ENCODE data around the gene BCAR1.
"Not testable (repeated sequence)": the region's sequence is repeated elsewhere in the genome, so short reads cannot be mapped to it uniquely, and the experiment has no call there.

The BCAR1 gene, protein sequence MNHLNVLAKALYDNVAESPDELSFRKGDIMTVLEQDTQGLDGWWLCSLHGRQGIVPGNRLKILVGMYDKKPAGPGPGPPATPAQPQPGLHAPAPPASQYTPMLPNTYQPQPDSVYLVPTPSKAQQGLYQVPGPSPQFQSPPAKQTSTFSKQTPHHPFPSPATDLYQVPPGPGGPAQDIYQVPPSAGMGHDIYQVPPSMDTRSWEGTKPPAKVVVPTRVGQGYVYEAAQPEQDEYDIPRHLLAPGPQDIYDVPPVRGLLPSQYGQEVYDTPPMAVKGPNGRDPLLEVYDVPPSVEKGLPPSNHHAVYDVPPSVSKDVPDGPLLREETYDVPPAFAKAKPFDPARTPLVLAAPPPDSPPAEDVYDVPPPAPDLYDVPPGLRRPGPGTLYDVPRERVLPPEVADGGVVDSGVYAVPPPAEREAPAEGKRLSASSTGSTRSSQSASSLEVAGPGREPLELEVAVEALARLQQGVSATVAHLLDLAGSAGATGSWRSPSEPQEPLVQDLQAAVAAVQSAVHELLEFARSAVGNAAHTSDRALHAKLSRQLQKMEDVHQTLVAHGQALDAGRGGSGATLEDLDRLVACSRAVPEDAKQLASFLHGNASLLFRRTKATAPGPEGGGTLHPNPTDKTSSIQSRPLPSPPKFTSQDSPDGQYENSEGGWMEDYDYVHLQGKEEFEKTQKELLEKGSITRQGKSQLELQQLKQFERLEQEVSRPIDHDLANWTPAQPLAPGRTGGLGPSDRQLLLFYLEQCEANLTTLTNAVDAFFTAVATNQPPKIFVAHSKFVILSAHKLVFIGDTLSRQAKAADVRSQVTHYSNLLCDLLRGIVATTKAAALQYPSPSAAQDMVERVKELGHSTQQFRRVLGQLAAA

DNA sequence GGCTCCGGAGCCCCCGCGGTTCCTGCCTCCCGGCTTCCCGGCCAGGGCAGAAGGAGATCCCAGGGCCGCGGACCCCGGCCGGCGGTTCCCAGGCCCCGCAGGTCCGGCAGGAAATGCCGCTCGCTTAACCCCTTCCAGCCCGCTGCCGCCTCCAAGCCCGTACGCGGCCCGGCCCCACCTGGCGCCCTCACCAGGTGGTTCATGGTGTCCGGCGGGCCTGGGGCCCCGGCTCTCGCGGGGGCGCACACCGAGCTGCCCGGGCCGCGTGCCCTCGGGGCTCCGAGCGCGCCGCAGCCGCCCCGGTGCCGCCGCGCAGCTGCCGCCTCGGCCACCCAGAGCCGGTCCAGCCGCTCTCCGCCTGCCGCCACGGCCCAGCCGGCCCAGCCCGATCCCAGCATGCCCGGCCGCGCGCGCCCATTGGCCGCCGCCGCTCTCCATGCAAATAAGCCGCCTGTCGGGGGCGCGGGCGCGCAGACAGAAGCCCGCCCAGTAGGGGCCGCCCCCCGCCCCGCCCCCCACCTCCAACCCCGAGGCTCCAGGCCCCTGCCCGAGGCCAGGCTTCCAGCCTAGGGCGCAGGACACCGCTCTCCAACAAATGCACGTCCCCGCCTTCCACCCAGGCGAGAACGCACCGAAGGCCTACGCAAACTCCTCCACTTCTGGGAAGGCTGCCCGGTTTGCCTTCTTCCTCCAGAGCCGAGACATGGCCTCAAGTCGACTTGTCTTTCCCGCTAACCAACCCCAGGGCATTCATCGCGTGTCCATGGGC, at the start of gene BCAR1:
BCAR1 (minus strand) TSS at position 345 of the 769 bp plus-strand sequence; CDS start at position 203, 142 bp downstream.
- DNase-seq, result no peak

DNA sequence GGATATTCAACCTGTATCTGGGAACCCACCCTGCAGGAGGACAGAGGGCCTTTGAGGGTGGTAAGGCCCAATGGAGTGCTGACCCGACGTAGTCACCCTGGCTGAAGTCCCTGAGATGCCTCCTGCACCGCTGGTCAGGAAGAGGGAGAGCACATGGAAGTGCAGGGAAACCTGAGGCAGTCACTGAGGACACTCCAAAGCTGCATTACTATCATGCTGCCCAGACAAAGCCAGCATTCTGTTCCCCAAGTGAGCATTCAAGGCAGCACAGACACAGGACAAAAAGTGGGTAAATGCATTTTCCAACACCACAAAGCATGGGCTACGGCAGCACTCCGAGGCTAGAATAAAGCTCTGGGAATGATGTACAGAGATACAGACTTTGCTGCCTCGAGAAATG, 46.8 kb upstream of the BCAR1 start:
- DNase-seq, result no peak

DNA sequence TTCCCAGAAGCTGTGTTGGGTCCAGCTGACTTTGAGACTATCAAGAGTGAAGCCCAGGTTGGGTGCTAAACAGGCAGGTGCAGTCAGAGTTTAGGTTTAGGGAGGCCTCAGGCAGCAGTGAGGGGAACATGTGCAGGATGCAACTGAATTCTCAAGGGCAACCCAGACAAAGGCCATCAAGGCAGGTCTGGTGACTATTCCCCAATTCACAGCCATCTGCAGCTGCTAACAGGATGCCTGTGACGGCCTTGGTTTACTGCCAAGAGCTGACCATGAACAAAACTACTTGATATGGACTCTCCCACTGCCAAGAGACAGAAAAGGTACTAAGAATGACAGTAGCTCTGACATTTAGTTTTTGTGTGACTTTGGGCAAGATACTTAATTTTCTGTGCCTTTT, 45.2 kb upstream of the BCAR1 start:
- no peak for DNase-seq

DNA sequence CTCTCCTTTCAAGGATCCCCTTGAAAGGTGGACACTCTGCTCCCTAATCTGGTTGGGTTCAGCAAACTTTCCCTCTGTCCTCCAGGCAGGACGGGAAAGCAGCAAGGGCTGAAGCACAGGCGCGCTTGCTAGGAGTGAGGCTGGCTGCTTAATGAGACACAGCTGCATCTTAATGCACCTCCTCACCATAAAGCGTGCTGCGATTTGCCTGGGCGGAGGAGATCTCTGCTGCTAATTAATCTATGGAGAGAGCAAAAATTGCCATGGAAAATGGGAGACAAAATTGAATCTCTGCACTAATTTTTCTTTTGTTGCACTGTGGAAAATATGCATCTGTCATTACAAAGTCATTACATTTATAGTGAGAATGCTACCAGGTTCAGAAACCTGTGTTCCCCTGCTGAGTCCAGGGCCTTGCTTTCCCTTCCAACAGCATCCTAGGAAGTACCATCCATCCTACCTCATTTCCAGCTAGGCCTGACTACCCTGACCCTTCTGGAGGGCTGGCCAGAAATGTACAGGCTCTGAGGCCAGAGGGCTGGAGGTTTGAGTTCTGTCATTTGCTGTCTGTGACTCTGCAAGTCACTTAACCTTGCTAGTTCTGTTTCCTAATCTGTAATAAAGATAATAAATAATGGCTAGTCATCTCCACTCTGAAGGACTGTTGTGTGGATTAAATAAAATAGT, 43.5 kb upstream of the BCAR1 start:
- no peak for DNase-seq

DNA sequence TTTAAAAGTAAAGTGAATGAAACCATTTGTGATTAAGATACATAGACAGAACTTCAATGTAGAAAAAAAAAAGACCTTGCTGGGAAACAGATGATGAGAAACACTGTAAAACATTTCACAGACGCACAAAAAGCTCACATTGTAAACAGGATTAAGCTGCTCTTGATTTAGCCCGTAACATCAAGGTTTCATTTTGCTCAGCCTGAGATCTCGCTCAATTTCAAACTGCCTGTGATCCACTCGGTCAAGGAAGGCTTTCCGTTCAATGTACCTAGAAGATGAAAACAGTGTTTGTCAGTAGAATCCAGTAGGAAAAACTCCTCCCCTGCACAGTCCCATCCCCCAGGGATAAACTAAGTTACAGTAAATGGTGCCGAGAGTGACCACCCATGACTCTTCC, 42.3 kb upstream of the BCAR1 start:
- DNase-seq, result no peak

DNA sequence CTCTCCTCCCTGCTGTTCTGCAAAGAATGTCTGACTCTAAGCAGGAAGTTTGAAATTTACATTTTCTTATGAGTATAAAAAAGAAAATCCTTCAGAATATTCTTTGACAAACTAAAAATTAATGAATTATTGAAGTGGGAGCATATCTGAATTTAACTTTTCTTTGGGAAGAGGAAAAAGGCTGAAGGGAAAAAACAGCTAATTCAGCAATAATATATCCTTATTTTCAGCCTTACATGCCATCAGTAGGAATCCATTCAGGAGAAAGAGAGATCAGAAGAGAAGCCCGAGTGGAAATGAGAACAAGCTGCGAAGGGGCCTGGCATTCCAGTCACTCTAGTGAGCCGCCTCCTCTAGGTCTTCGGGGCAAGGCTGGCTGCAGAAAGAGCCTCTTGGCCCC, 41.7 kb upstream of the BCAR1 start:
- DNase-seq, result no peak

DNA sequence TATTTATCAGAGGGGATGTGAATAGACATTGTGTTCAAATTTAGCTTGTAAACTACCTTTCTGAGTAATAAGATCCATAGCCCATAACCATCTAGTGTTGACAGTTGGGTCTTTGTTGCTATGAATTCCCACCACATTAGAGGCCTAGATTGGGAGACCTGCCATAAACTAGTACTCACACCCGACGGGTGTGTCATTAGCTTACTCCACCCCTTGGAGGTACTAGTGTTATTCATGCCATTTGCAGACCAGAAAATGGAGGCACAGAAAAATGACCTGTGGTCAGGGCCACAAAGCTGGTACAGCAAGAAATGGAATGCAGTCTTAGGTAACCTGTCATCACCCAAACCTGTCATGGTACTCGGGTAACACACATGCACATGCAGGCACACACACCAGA, 41.3 kb upstream of the BCAR1 start:
- no peak for DNase-seq

DNA sequence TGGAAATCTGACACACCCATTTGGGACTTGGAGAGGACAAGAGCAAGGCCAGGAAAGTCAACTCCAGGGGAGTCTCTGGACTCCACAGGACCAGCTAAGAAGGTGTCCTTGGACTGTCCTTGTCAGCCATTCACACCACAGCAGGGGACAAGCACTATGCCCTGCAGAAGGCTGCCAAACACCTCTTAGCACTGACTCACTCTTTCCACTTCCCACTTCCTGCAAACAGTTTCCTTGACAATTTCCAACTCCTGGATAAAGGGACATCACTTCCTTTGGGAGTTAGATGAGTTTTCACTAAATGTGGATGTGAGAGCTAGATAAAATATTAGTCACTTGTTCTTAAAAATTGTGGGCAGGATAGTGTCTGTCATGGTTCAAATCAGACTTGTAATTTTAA, 37.8 kb upstream of the BCAR1 start:
- DNase-seq, result no peak

DNA sequence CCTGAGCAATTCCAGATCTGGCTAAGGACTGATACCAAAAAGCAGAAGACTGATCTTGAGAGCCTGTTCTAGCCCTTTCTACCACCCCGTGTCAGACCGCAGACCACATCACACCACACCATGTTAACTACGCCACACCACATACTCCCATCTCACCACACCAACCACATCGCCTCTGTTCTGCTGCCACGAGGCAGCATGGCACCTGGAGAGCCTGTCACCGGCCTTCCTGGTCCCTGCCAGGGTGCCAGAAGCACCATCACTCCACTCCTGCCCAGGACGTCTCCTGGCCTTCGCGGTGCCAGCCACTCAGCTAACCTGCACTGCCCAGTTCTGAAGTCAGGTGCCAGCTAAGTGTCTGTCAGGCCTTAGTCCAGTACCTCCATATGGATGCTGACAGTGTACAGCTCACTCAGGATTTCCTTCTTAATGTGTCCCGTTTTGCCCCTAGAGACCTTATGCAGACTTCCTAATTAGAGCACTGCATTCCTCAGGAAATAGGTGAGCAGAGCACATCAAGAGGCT, 37.2 kb upstream of the BCAR1 start:
- peak; percentile 77 for DNase-seq

DNA sequence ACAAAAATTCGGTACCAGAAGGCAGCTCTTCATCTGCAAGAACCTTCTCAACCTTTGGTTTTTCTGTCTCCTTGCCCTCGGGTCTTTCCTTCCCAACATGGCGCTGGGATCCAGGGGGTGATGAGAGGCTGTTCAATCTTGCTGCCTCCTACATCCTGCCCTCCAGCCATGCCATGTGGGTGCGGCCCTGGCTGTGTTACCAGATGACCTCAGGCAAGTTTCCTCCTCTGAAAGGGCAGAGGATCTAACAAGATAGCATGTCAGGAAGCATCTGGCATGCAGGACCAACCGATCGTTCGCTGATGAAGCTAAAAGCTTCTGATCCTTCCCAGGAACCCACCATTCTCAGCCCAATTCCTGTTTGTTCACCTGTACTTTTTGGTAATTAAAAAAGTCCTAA, 36.8 kb upstream of the BCAR1 start:
- no peak for DNase-seq

DNA sequence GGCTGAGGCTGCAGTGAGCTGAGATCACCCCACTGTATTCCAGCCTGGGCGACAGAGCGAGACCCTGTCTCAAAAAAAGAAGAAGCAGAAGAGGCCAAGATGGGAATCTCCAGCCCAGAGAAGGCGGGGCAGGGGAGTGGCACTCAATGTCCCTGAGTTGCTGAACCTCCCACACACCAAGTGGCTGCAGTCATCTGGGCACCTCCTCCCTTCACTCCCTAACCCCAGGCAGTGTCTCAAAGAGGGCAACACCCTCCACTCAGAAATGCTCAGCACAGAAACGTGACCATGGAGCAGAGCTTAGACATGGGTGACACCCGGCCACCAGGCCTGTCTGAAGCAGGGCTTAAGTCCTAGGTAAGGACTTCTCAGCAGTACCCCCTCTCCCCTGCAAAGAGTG, 36.3 kb upstream of the BCAR1 start:
- DNase-seq, result no peak

DNA sequence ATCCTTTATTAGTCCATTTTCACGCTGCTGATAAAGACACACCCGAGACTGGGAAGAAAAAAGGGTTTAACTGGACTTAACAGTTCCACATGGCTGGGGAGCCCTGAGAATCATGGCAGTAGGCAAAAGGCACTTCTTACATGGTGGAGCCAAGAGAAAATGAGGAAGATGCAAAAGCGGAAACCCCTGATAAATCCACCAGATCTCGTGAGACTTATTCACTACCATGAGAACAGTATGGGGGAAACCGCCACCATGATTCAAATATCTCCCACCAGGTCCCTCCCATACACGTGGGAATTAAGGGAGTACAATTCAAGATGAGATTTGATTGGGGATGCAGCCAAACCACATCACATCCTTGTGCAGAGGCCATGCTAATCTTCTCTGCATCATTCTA, 35.0 kb upstream of the BCAR1 start:
- DNase-seq, result no peak

DNA sequence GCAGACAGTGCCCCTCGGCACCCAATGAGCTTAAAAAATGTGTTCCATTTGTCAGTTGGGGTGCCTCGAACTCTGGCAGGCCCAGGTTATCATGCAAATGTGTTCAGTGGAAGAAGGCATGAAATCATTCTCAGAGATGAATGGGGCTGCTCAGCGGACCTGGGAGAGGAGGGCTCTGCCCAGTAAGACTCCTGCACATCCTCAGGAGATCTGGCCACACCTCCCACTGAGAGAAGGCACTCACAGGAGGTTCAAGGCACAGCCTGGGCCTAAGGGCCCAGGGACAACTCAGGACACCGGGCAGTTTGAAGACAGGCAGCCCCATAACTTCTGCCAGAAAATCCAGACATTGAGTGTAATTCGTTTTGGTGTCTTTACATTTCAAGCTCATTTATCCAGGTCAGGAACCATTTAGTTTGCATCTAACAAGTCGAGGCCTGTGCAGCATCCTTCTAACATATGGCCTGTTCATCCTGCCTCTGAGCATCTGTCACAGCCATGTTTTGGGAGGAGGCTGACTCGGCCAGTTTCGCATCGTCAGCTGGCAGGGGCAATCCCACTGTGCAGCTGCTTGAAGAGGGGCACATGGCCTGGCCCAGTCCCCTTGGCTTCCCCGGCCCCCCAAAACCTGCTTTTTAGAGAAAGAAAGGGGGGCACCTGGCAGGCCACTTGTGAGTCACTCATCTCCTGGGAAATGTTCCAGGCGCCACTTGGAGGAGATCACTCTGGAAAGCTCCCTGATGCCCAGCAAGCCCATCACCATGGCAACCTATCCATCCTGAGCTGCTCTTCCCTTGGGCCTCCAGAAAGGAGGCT, 31.2 kb upstream of the BCAR1 start:
- no peak for DNase-seq

DNA sequence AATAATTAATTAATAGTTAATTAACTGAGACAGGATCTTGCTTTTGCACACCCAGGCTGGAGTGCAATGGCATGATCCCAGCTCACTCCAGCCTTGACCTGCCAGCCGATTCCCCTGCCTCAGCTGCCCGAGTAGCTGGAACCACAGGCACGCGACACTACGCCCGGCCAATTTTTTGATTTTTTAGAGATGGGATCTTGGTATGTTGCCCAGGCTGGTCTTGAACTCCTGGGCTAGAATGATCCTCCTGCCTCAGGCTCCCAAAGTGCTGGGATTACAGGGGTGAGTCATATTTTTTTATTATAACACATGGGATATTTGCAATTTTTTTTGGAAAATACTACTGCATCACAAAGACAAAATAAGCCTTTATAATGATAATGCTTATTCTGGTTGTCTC, 30.4 kb upstream of the BCAR1 start:
- no peak for DNase-seq

DNA sequence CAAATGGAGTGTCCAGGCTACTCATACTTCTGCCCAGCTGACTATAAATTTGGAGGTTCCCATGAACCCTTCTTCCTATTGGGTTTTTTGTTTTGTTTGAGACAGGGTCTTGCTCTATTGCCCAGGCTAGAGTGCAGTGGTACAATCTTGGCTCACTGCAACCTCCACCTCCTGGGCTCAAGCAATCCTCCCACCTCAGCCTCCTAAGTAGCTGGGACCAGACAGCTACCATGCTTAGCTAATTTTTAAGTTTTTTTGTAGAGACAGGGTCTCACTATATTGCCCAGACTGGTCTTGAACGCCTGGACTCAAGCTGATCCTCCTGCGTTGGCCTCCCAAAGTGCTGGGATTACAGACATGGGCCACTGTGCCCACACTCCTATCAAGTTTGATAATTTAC, 29.6 kb upstream of the BCAR1 start:
- DNase-seq, result not testable (repeated sequence)

DNA sequence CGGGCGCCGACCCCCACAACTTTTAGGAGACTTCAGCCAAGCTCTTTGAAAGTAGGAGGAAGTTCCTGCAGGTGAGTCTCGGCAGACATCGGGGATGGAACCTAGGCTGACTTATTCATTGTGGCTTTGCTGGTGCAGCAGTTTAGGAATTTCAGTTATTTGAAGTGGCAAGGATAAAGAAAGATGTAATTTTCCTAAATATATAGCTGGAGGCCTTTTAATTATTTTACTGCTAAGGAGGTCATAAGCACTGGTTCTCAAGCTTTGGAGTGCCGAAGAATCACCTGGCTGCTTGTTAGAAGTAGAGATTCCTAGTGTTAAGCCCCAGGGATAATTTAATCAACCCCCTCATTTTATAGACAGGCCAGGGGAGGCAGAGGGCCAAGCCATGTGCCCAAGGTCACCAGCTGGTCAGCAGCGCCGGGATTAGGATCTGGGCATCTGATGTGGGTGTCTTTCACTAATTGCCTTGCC, 28.9 kb upstream of the BCAR1 start:
- DNase-seq, result no peak

DNA sequence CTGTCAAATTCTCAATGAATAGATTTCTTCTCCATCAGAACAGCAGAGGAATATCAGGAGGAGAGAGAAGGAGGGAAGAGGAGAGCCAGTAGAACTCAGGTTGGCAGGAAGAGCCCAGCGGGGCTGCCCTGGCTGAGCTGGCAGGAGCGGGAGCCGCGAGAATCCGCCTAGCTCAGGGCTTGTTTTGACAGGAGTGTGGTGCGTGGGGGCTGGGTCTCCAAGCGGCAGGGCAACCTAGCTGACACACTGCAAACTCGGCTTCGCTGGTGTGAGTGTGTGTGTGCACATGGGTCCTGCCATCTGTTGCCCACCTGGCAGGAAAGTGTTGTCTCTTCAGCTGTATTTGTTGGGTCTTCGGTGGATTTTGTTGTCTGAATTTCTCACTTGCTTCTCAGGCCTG, 27.9 kb upstream of the BCAR1 start:
- no peak for DNase-seq

DNA sequence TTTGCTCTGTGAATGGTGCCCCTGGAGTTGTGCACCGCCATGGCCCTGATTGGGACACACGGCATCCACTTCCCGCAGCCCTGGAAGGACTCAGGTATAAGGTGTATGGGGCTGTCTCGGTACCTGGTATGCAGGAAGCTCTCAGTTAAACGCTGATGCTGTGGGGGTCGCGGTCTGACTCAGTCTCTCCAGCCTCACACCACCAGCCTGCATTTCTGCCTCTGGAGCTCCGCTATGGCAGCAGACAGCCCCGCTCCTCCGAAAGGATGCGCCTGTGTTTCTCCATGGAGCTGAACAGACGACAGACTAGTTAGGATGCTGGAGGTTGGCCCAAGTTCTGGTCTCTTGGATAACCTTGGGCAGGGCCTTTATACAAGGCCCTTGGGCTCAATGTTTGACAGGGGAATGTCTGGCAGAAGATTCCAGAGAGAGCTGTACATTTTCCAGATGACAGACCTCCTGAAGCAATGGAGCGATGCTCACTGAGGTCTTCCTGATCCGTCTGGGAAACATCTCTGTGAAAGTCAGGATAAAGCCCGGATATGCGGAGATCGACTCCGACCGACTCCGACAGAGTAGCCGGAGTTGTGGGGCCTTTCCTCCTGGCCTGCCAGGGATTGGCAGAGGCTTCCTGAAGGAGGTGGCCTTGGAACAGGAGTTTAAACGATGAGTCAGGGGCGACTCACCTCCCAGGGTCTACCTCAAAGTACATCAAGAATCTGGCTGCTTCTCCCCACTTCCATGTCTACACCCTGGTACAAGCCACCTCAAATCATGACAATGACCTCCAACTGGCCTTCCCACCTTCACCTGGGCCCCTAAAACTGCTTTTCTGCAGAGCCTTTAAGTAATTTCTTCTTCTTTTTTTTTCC, 21.9 kb upstream of the BCAR1 start:
- DNase-seq, result no peak

DNA sequence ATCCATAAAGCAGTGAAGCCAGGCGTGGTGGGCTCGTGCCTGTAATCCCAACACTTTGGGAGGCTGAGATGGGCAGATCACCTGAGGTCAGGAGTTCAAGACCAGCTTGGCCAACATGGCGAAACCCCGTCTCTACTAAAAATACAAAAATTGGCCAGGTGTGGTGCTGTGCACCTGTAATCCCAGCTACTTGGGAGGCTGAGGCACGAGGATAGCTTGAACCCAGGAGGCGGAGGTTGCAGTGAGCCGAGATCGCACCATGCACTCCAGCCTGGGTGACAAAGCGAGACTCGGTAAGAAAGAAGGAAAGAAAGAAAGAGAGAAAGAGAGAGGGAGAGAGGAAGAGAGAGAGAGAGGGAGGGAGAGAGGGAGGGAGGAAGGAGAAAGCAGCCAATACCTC, 21.2 kb upstream of the BCAR1 start:
- not testable (repeated sequence) for DNase-seq

DNA sequence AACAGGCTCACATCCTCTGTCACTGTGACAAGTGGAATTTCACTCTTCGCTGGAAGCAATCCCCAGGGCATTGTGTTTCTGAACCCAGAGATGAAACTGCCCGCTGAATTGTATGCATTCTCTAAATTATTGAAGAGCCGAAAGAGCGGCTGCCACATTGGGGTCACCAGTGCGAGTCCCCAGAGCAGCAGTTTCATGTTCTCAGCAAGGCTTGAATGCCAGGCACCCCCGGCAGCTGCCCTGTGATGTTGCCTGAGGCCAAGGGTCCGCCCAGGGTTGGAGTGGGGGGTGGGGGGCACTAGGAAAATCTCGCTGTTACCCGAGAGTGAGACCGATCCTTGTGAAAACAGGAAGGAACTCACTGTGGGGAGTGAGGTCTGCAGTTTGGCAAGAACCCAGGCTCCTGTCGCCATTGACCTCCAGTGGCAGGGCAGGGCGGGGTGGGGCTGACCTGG, 20.7 kb upstream of the BCAR1 start:
- DNase-seq, result no peak
